HFF-Myc (cell line): Measurements from ENCODE around the gene DZIP1.
A peak's percentile ranks its signal among the peaks of the same experiment; 100 is the strongest.

Experiments used
- DNase-seq: peaks from one replicate; pipeline ENCODE4 v3.0.0-alpha.2; 2011; ENCODE audit warnings: low read depth; ENCODE audit errors: extremely low read depth
- H3K4me3 ChIP-seq: replicated peaks from 2 replicates; pipeline ENCODE4 v1.5.1; 2011; ENCODE audit warnings: low read depth, mild to moderate bottlenecking, control low read depth, low read length
- CTCF ChIP-seq: IDR thresholded peaks from 2 replicates; pipeline ENCODE4 v1.5.1; 2012; ENCODE audit warnings: mild to moderate bottlenecking, low read depth, low read length, control low read depth; ENCODE audit errors: missing control alignments

DZIP1 gene

GRCh38 chr13:95541308-95541707, 103.2 kb downstream of the DZIP1 start:
- H3K4me3 ChIP-seq, result no peak overlapping the region
- no peak for DNase-seq
- no peak for TF ChIP-seq CTCF

DNA sequence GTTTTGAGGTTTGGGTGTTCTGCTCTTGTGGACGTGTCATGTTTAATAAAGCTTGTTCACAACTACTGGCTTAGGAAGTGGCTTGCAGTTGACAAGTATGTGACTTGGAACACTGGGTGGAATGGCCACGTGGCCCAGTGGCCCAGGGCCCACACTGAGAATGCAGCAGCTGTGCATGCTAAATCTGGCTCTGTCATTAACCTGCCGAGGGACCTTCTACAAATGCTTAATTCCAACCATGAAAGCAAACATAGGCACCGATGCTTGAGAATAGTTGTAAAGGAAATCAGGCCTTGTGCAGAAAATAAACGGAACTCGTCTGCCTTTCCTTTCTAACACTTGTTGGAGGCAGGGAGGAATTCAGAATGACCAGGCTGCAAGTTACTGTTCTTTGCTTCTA, 103.6 kb downstream of the DZIP1 start:
- H3K4me3 ChIP-seq, result no peak overlapping the region
- no peak for TF ChIP-seq CTCF
- DNase-seq, result no peak

GRCh38 chr13:95536632-95537241, 107.8 kb downstream of the DZIP1 start:
- TF ChIP-seq CTCF, result peak; percentile 16
- DNase-seq, result peak; percentile 11
- no peak overlapping the region for H3K4me3 ChIP-seq

GRCh38 chr13:95535243-95535642, 109.3 kb downstream of the DZIP1 start:
- TF ChIP-seq CTCF, result no peak
- H3K4me3 ChIP-seq, result no peak overlapping the region
- DNase-seq, result peak; percentile 5

GRCh38 chr13:95533545-95534160, 110.9 kb downstream of the DZIP1 start:
- H3K4me3 ChIP-seq, result no peak overlapping the region
- no peak for TF ChIP-seq CTCF
- no peak for DNase-seq

DNA sequence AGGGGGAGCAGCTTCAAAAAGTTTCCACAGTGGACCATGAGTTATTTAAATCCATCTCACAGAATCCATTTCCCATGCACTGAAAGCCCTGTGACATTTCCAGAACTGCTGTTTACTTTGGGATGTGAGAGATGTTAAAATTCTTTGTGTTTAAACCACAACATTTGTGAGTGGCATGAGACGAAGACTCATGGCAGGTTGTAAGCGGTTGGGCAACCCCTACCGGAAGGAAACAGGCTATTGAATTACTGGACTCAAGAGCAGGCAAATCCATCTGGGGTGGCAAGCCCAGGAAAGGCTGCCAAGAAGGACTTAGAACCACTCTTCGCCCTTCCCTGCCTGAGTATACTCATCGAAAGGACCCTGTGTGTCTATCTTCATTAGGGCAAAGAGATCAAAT, 114.3 kb downstream of the DZIP1 start:
- no peak overlapping the region for H3K4me3 ChIP-seq
- DNase-seq, result no peak
- TF ChIP-seq CTCF, result no peak
